Cortex of kidney (tissue), 1 donor: Measurements from ENCODE around the gene SCGB3A1.

Experiments
- DNase-seq: peaks from one replicate; lab custom pipeline; 2025; lab: John Stamatoyannopoulos, UW

The SCGB3A1 gene

GRCh38 chr5:180604271-180604670 is 13.0 kb upstream of the SCGB3A1 start:
- no peak for DNase-seq

GRCh38 chr5:180603076-180603594 is 11.8 kb upstream of the SCGB3A1 start:
- no peak for DNase-seq

- DNase-seq, result no peak
Observed at GRCh38 chr5:180602481-180603075, 11.3 kb upstream of the SCGB3A1 start.

- no peak for DNase-seq
Observed at GRCh38 chr5:180601591-180602480, 10.5 kb upstream of the SCGB3A1 start.

DNA sequence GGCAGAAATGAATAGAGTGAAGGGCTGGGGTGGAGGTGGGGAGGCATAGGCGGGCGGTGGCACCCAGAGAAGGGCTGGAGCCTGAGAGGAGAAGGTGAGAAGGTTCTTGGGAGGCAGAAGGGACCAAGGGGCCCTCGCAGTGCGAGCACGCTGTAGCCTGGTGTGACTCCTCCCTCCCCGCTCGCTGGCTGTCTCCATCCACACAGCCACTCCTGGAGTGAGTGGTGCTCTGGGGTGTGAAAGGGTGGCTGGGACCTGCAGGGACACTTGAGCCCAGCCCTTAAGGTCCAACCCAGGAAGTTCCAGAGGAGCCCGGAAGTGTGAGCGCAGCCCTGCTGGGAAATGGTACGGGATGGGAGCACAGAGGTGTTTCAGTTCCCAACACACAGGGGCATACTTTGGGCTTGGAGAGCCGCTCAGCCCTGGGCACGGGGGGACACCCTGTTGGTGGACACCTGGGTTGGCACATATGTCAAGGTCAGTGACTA is 9.3 kb upstream of the SCGB3A1 start:
- no peak for DNase-seq

DNA sequence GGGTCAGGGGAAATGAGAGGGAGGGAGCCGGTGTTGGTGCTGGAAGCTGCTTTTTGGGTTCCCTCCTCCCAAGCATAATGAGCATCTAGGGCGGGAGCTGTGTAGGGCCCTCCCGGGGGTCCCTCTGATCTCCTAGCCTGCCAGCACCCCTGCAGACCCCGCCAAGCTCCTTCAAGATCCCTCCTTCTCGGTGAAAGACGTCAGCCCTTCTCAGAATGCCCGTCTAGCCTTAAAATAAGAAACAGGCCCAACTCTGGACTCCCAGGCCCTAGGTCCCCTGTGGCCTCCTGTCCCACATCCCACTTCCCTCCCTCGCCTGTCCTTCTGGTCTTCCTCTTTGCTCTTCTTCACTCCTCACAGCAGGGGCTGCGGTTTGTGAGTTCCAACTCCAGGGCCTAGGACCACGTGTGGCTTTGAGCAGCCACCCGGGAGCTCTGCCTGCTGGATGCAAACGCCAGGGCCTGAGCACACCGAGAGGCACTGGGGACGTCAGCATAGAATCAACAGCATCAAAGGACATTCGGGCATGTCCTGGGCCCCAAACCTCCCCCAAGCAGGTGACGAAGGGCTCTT is 8.8 kb upstream of the SCGB3A1 start:
- DNase-seq, result no peak

DNA sequence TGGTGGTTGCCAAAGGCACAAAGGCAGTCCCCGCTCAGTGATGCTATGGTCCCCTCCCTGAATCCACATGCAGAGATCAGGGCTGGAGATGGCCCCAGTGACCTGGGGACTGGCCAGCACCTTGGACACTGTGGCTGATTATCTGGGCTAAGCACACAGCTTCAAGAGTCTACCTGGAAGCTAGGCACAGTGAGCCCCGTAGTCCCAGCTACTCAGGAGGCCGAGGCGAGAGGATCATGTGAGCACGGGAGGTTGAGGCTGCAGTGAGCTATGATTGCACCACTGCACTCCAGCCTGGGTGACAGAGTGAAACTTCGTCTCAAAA is 8.3 kb upstream of the SCGB3A1 start:
- DNase-seq, result no peak

GRCh38 chr5:180598797-180599589 is 7.7 kb upstream of the SCGB3A1 start:
- no peak for DNase-seq

GRCh38 chr5:180598316-180598701 is 7.0 kb upstream of the SCGB3A1 start:
- no peak for DNase-seq

DNA sequence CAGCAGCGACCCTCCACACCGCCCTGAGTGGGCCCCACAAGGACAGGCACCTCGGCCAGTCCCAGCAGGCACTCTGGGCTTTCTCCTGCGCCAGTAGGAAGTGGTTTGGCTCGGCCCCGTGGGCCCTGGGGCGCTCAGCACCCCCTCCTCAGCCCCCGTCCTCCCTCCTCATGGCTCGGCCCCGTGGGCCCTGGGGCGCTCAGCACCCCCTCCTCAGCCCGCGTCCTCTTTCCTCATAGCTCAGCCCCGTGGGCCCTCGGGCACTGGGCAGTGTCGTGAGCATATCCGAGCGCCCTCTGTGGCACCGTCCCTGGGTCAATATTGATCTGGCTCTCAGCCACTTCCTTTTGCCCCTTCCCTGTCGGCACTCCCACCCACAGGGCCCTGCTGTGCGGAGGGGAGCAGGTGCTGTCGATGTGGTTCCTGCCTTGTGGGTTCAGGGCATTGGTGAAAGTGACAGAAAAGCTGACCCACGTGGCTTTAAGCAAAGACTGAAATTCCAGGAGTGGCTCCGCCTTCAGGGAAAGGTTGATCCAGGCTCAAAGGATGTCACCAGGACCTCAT is 5.5 kb upstream of the SCGB3A1 start:
- no peak for DNase-seq

DNA sequence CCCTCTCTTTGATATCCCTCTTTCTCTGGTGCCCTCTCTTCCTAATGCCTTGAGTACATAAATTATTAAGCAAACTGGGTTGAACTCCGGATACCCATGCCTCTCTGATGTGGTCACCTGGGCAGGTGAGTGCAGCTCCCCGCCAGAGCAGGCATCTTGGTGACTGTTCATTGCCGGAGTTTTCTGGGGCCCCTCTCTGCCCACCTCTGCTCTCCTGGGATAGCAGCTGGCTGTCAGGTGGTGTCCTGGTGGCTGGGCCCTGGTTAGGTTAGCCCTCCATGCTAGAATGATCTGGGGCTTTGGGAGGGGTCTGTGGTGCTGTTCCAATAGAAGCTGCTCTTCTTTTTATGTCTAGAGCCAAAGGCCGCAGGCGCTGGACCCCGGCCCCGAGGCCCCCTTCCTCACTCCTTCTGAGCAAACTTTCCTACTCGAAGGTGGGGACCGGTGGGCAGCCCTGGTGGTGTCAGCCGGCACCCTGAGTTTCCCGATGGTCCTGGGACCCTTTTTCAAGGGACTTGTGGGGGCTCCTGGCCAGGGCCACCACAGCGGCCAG is 4.9 kb upstream of the SCGB3A1 start:
- DNase-seq, result no peak

DNA sequence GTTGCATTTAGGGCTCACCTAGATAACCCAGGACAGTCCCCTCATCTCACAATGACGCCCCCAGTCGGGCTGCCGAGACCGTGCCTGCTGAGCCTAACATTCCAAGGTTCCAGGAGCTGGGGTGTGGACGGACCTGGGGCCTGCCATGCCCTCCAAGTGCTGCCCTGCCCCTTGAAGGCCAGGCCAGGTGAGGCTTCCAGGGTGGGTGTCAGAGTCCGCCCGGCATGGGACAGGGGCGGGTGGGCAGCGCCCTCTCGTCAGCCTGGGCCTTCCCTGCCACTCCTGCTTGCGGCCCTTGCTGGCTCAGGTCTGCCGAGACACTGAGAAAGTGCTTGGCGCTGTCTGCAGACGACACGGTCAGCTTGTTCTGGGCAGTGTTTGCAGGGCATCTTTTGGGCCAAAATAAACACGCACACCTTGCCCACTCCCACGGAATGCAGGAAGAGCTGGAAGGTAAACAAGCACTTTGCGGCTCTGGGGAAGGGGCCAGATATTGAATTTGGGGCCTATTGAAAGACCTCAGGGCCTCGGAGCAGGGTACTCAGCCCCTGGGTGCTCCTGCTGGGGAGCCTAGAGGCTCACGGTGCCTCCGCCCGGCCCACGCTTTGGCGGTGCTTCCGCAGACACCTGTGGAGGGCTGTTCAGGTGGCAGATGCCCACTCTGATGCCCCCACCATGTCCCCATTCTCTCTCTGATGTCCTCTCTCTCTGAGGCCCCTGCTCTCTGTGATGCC is 4.2 kb upstream of the SCGB3A1 start:
- no peak for DNase-seq

DNA sequence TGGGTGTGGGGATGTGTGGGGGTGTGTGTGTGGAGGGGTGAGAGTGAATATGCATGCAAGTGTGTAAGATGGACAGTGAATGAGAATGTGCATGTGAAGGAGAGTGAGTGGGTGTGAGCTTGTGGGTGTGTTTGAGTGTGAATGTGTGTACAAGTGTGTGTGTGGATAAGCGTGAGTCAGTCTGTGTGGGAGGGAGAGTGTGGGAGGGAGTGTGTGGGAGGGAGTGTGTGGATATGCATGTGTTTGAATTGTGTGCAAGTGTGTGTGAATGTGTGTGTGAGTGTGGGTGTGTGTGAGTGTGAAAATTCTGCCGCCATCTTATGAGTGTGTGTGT is 3.7 kb upstream of the SCGB3A1 start:
- no peak for DNase-seq

DNA sequence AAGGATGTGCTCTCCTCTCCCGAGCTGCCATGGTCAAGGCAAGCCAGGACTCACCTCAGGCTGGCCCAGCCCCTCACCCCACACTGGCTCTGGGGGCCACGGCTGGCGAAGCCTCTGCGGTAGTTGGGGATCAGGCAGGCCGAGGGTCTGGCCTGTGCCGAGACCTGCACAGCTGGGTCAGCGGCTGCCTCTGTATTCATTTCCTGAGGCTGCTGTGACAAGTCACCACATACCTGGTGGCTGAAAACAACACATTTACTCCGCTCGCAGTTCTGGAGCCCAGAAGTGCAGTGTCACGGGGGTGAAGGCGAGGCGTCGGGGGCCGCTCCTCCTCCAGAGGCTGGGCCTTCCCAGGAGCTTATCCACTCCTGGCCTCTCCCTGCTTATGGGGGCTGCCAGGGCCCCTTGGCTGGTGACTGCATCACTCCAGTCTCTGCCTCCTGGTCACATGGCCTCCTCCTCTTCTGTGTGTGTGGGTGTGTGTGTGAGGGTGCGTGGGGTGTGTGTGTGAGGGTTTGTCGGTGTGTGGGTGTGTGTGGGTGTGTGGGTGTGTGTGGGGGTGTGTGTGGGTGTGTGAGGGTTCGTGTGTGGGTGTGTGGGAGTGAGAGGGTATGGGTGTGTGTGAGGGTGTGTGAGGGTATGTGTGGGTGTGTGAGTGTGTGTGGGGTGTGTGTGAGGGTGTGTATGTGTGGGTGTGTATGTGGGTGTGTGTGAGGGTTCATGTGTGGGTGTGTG is 3.2 kb upstream of the SCGB3A1 start:
- DNase-seq, result no peak

DNA sequence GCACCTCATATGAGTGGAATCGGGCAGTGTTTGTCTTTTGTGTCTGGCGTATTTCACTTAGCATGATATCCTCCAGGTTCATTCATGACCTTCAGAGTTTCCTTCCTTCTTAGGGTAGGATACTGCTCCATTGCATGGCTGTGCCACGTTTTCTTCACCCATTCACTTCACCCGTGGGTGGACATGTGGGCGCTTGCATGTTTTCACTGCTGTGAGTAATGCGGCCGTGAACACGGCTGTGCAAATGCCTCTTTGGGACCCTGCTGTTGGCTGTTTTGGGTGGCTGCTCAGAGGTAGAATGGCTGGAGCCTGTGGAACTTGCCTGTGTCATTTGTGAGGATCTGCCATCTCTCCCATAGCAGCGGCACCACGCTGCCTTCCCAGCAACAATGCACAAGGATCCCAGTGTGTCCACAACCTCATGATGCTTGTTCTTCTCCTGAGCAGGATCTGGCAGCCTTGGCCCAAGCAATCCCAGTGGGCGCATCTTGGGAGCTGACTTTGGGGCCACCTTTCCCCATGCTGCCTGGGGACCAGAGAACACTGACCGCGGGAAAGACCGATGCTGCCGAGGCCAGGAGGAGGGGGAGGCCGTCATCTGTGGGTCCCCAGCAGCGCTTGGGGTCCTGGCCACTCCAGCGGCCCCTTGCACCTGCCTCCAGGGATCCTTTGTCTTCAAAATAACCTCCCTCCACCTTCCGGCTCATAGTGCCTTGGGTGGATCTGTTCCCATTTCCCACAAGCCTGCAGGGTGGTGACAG is 2.3 kb upstream of the SCGB3A1 start:
- no peak for DNase-seq

GRCh38 chr5:180592176-180592575 is 877 bp upstream of the SCGB3A1 start:
- DNase-seq, result no peak

- no peak for DNase-seq
Observed at GRCh38 chr5:180590543-180591310, 572 bp downstream of the SCGB3A1 start.

DNA sequence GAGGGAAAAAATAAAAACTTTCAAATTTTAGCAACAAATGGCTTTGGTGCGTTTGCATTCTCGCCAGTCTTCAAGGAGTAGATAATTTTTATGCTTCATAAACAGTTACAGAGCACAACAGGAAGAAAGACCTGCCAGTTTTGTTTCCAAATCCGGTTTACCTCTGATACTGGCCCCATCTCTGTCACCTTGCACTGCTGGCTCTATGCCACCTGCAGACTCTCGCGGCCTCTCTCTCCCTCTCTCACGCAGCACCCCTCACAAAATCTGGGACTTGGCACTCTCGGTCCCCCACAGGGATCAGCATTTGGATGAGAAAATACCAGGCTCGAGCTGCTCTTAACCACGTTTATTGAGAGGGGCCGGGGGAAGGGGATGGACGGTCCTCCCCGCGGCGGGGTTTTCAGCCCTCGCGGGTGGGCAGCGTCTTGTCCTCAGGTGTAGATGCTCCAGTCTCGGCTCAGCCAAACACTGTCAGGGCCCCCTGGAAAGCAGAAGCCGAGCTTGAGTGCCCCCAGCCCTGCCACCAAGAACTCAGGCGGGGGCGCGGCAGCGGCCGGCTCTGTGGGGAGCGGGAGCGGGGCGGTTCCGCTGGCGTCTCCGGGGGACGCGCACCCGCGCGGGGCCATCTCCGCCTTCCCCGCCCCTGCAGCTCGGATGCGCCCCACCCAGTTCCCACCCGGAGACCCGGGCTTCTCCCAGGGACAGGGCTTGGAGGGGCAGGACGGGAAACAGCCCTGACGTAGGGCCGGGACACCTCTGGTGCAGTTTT is 1.3 kb downstream of the SCGB3A1 start:
- DNase-seq, result no peak
